HG03558 (cell line): ENCODE measurements around the gene MIAT.
"Not testable (repeated sequence)": the region's sequence is repeated elsewhere in the genome, so short reads cannot be mapped to it uniquely, and the experiment has no call there.

ENCODE experiments used
- ATAC-seq: cut with Tn5 transposase; IDR thresholded peaks from one replicate; pipeline ENCODE4 v1.9.1; 2021; ENCODE audit warnings: moderate number of reproducible peaks; ENCODE audit not compliant: unreplicated experiment; ENCODE audit errors: extremely low read depth

The MIAT gene

DNA sequence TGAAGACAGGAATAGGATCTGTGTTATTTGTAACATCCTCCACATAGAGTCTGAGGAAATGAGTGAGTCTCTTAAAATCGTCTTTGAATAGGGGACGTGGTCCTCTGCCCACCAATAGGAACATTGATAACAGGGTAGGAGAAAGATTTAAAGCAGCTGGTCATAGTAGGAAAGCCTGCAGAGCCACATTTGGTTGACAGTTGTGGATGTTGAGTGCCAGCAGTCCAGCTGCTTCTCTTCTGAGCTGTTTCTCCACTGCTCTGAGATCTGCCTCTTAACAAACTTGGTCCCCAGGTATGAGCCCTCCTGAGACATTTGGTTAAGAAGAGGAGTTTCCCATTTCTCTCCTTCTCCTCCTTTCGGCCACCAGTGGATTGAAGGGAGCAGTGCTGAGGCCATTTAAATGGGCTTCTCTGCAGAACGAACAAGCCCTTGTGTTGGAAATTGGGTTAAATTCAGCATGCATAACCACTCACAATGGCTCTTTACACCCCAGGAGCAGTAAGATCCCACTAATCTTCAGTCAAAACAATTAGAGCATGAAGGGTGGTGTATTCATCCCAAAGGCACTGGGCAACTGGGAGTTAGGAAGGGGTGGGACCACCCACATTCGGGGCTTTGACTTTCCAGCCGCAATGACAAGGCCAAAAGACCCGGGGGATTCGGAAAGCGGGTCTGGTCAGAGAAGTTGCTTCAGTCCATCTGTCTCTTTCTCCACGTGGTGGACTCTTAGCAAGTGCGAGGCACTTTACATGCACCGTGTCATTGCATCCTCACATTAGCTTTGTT is 32.3 kb downstream of the MIAT start:
- ATAC-seq: no peak

- no peak for ATAC-seq
Observed at GRCh38 chr22:26690654-26691376, 33.4 kb downstream of the MIAT start.

- no peak for ATAC-seq
Observed at GRCh38 chr22:26691377-26691716, 34.0 kb downstream of the MIAT start.

DNA sequence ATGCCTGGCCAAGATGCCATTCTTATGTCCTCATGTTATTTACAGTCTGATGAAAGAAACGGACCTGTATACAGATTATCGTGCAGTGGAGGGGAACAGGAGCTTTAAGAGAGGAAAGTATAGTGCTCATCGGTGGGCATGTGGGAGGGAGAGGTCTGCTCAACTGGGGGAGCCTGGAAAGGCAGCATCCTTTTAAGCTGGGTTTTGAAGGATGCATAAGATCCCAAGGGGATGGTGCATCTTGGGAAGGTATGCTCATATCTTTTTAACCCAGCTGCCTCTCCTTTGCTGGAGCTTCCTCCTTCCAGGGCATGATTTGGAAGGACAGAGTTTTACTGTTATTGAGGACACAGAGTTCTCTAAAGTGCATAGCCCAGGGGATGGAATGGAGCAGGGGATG is 34.8 kb downstream of the MIAT start:
- ATAC-seq: no peak

DNA sequence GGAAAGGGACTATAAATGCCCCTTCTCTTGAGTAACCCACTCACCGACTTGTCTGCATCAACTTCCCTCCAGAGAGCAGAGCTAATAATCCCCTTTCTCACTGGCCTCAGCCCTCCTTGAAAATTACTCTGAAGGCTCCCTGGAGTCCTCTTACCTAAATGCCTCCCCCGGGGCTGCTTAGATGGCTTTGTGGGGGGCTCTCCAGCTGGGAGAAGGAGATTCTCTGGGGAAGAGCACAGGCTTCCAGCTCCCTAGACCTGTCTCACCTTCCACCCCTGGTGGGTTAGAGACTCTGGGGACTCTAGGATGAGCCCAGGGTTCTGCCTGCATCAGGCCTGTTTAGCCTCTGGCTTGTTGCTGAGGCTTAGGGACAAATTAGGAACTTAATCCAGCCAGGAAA is 39.8 kb downstream of the MIAT start:
- no peak for ATAC-seq

DNA sequence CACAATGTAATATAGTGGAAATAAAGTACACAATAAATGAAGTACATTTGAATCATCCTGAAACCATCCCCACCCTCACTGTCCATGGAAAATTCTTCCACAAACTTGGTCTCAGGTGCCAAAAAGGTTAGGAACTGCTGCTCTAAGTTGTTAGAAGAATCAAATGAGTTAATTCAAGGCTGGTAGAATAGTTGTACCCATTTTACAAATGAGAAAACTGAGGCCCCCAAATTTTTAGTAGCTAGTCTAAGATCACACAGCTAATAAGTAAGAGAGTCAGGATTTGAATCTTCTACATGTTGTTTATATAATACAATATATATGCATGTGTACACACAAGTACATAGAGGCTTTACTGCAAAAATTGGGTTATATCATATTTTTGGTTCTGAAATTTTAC is 43.1 kb downstream of the MIAT start:
- ATAC-seq: no peak

- no peak for ATAC-seq
Observed at GRCh38 chr22:26700886-26701285, 43.5 kb downstream of the MIAT start.

GRCh38 chr22:26701323-26701722 is 43.9 kb downstream of the MIAT start:
- ATAC-seq: no peak

DNA sequence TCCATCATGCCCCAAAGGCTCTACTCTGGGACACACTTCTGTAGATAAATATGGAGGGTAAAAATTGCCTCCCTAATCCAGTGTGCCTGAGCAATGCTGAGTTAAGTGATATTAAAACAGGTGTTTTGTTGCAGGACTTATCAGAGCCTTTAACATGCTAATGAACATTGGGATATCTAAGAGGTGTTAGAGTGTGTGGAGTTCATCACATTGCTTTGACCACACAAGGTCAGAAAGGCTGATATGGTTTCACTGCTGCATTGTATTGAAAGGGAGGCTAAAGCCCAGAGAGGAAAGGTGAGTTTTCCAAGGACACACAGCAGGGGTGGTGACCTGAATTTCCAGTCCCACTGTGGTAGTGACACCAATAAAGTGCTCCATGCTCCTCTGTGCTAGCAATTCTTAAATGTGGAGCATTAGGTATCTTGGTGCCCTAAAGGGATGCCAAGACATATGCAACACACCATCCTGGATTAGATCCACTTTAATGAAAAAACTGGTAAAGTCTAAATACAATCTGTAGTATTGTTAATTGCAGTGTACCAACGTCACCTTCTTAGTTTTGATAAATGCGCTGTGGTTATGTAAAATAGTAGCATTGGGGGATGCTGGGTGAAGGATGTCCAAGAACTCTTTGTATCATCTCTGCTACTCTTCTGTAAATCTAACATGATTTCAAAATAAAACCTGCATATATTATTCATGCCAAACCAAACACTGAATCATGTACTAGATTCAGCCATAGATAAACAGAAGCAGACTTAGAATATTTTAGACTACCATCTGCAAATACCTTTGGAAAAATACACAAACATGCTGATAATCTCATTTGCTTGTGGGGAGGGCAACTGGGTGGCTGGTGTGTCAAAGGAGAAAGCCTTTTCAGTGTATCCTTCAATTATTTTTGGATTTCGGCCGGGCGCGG is 45.8 kb downstream of the MIAT start:
- no peak for ATAC-seq

DNA sequence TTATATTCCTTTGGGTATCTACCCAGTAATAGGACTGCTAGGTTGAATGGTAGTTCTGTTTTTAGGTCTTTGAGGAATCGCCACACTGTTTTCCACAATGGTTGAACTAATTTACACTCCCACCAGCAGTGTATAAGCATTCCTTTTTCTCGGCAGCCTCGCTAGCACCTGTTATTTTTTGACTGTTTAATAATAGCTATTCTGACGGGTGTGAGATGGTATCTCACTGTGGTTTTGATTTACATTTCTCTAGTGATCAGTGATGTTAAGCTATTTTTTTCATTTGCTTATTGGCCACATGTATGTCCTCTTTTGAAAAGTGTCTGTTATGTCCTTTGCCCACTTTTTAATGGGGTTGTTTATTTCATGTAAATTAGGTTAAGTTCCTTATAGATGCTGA is 48.0 kb downstream of the MIAT start:
- not testable (repeated sequence) for ATAC-seq

DNA sequence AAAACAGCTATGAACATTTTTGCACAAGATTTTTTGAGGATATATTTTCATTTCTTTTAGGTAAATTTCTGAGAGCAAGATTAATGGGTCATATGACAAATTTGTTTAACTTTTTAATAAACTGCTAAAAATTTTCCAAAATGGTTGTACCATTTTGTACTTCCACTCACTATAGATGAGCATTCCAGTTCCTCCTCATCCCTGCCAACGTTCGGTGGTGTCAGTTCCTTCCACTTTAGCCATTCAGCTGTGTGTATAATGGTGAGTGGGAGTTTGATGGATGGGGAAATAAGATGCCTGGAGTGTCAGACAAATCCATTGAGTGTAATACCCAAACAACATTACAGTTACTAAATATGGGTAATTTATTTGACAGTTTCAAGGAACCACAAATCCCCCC is 49.7 kb downstream of the MIAT start:
- ATAC-seq: no peak

GRCh38 chr22:26707581-26707980 is 50.2 kb downstream of the MIAT start:
- ATAC-seq: no peak

- no peak for ATAC-seq
Observed at GRCh38 chr22:26708256-26709009, 51.0 kb downstream of the MIAT start.

DNA sequence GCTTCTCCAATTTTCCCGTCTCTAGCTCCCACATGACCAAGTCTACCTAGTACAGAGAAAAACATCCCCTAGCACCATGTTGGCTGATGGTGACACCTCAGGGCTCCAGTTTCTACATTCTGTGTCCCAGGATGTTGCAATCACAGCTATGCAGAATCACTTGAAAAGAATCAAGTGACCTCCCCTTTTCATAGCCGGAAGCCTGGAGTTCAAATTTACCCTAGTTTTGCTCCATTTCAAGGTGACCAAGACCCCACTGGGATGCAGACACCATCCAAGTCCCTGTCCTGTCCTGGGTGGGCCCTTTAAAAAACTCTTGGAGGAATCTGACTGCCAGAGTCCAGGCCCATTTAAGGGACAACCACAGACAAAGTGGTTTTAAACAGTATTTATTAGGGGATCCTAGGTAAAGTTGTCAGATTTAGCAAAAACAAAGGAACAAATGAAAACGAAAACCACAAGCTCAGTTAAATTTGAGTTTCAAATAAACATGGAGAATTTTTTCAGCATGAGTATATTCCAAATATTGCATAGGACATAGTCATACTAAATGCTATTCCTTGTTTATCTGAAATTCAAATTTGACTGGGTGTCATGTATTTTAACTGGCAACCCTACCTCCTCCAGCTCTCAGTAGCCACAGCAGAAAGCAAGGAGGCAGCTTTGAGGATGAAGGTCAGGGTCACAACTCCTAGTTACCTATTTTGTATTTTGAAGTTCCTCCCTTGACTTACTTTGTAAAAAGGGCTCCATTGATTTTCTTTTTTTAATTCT is 52.4 kb downstream of the MIAT start:
- no peak for ATAC-seq

GRCh38 chr22:26711205-26711963 is 54.0 kb downstream of the MIAT start:
- no peak for ATAC-seq

DNA sequence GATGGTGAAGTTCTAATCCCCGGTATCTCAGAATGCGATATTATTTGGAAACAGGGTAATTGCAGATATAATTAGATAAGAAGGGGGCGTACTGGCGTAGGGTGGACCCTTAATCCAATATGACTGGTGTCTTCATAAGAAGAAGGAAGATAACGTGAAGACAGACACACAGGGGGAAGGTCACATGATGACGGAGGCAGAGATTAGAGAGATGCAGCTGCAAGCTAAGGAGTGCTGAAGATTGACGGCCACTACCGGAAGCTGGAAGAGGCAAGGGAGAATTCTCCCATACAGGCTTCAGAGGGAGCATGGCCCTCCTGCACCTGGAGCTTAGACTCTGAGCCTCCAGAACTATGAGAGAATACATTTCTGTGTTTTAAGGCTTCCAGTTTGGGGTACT is 54.8 kb downstream of the MIAT start:
- no peak for ATAC-seq

- no peak for ATAC-seq
Observed at GRCh38 chr22:26713823-26714449, 56.5 kb downstream of the MIAT start.

DNA sequence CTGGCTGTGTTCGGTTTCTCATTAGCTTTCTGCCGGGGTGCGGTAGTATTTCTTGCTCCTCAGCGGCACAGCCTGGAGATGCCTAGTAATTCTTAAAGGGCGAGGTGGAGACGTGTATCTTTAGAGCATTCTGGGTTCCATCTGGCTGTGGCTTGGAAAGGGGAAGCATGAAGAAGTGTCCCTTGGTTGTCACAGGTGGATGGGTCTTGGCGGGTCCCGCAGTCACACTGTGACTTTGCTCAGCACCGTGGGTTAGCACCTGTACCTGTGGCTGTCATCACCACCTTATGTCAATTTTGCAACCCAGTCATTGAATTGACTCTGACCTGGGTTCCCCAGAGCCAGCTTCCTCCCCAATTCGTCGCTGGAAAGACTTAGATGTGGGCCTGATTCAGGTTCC is 57.6 kb downstream of the MIAT start:
- ATAC-seq: no peak
